Right atrium auricular region (tissue), 2 donors: ENCODE measurements around the gene TRAPPC3L. TPM values are rescaled to one million over a fixed set of nuclear protein-coding genes. Genes with fewer than 3 reads are reported as not detected.

Experiments used
- DNase-seq: peaks from one replicate; pipeline ENCODE4 v3.0.0-alpha.2; 2019; ENCODE audit warnings: low spot score
- H3K27ac ChIP-seq, 2 donors: fragments of 200-600 bp; sonication (generic); 1 replicate in 1 of 2; 2 replicates in 1 of 2; pipeline ENCODE4 v1.5.1; 2016 to 2019
- H3K27me3 ChIP-seq, 2 donors: fragments of 200-600 bp; sonication (generic); one replicate each; pipeline versions ENCODE4 v1.5.1 to v1.6.0; 2017 to 2019
- H3K36me3 ChIP-seq: fragments of 200-600 bp; sonication (generic); one replicate; pipeline ENCODE4 v1.5.1; 2016
- H3K4me1 ChIP-seq, 2 donors: fragments of 200-600 bp; sonication (generic); one replicate each; pipeline versions ENCODE4 v1.5.1 to v1.6.0; 2017 to 2019
- H3K4me3 ChIP-seq, 2 donors: fragments of 200-600 bp; sonication (generic); 1 replicate in 1 of 2; 2 replicates in 1 of 2; pipeline ENCODE4 v1.5.1; 2017 to 2019; ENCODE audit warnings: mild to moderate bottlenecking in 1 of 2, moderate library complexity in 1 of 2
- H3K9me3 ChIP-seq, 2 donors: fragments of 200-600 bp; sonication (generic); one replicate each; pipeline ENCODE4 v1.5.1; 2019
- CTCF ChIP-seq, 2 donors: fragments of 200-600 bp; sonication (generic); IDR thresholded peaks; one replicate each; pipeline ENCODE4 v1.5.1; 2019; ENCODE audit warnings: antibody characterized with exemption in 2 of 2
- total RNA-seq, 2 donors: library from RNA; depleted of rRNA; stranded (reverse); fragments of >200 nt; gene quantifications; one replicate each; pipeline ENCODE4 v1.1.0, GENCODE V29; 2016

The TRAPPC3L gene
- total RNA-seq, 2 donors from 2014 or later: 0.20 TPM; not detected in 1

- H3K27ac ChIP-seq: peak within 1 kb of the TSS; percentile 91 to 94
- H3K9me3 ChIP-seq: no peaks in the 10 kb centered on the region
- peak within 1 kb of the TSS; percentile 78 to 96 for H3K4me3 ChIP-seq
- peak; percentile 98 for DNase-seq
- H3K4me1 ChIP-seq: peaks cover 0 to 33% of the 10 kb centered on the region in 2 donors
- TF ChIP-seq CTCF (IDR thresholded peaks at IDR 0.05): peak in 1 of 2 donors; percentile 49
- H3K36me3 ChIP-seq: peaks cover 6% of the 10 kb centered on the region
- no peaks in the 10 kb centered on the region for H3K27me3 ChIP-seq
Measured at GRCh38 chr6:116570856-116571682, 25.6 kb upstream of the TRAPPC3L start, which contains the start of gene RWDD1. Gene RWDD1, plus strand, starts transcription at chr6:116571504. Its CDS starts 79 bp downstream, at chr6:116571583.

- H3K4me3 ChIP-seq: no peak overlapping the region
- H3K4me1 ChIP-seq: peaks cover 0 to 33% of the 10 kb centered on the region in 2 donors
- no peaks in the 10 kb centered on the region for H3K36me3 ChIP-seq
- no peaks in the 10 kb centered on the region for H3K27me3 ChIP-seq
- no peak overlapping the region for H3K27ac ChIP-seq
- no peak for DNase-seq
- TF ChIP-seq CTCF (IDR thresholded peaks at IDR 0.05): no peak
- H3K9me3 ChIP-seq: no peaks in the 10 kb centered on the region
Measured at GRCh38 chr6:116568821-116569755, 23.6 kb upstream of the TRAPPC3L start.

GRCh38 chr6:116568111-116568510 lies 22.6 kb upstream of the TRAPPC3L start:
- TF ChIP-seq CTCF (IDR thresholded peaks at IDR 0.05): no peak
- Histone ChIP-seq H3K36me3 (no peaks in the 10 kb centered on the region), H3K27ac (no peak overlapping the region), H3K27me3 (no peaks in the 10 kb centered on the region), H3K9me3 (no peaks in the 10 kb centered on the region), H3K4me1 (peaks cover 0 to 23% of the 10 kb centered on the region in 2 donors), H3K4me3 (no peak overlapping the region)
- no peak for DNase-seq

- no peaks in the 10 kb centered on the region for H3K27me3 ChIP-seq
- H3K4me1 ChIP-seq: peaks cover 0 to 14% of the 10 kb centered on the region in 2 donors
- H3K9me3 ChIP-seq: no peaks in the 10 kb centered on the region
- no peaks in the 10 kb centered on the region for H3K36me3 ChIP-seq
- DNase-seq: no peak
- no peak overlapping the region for H3K27ac ChIP-seq
- peak overlapping the region; percentile 10 to 38 for H3K4me3 ChIP-seq
- TF ChIP-seq CTCF (IDR thresholded peaks at IDR 0.05): no peak
Measured at GRCh38 chr6:116564921-116565872, 19.7 kb upstream of the TRAPPC3L start.

- H3K4me1 ChIP-seq: peaks cover 0 to 8% of the 10 kb centered on the region in 2 donors
- no peaks in the 10 kb centered on the region for H3K27me3 ChIP-seq
- TF ChIP-seq CTCF (IDR thresholded peaks at IDR 0.05): no peak
- no peak for DNase-seq
- H3K4me3 ChIP-seq: no peak overlapping the region
- H3K9me3 ChIP-seq: no peaks in the 10 kb centered on the region
- H3K36me3 ChIP-seq: no peaks in the 10 kb centered on the region
- no peak overlapping the region for H3K27ac ChIP-seq
Measured at GRCh38 chr6:116564311-116564710, 18.8 kb upstream of the TRAPPC3L start.
